MCF 10A (cell line): ENCODE data around the gene LAMA3. TPM values are rescaled to one million over a fixed set of nuclear protein-coding genes. Genes with fewer than 3 reads are reported as not detected.

Experiments used
- BruUV-seq: library from RNA; stranded (reverse); fragments of 400-500 nt; replicated peaks from 2 replicates; lab custom pipeline; 2021; lab: Mats Ljungman, UMichigan
- CTCF ChIA-PET: fragments of 300-600 bp; sonication (Branson Sonifier 250); formaldehyde crosslinking; extraction: SDS; loops from one replicate; lab custom pipeline; 2021; ENCODE audit warnings: antibody characterized with exemption, inconsistent platforms; lab: Yijun Ruan, JAX
- POLR2A ChIA-PET: fragments of 300-600, 350-650 bp; sonication (Branson Sonifier 250); formaldehyde crosslinking; extraction: SDS; loops from one replicate; lab custom pipeline; 2020; ENCODE audit warnings: antibody characterized with exemption, inconsistent platforms; lab: Yijun Ruan, JAX
- DNase-seq: peaks from one replicate; pipeline ENCODE4 v3.0.0-alpha.2; 2018; ENCODE audit not compliant: unreplicated experiment
- H3K27ac Mint-ChIP-seq: one replicate; pipeline ENCODE4 v1.8.0; 2022; ENCODE audit warnings: mild to moderate bottlenecking, low read depth, mixed read lengths; ENCODE audit not compliant: unreplicated experiment
- H3K27me3 Mint-ChIP-seq: one replicate; pipeline ENCODE4 v1.8.0; 2022; ENCODE audit warnings: mixed read lengths; ENCODE audit not compliant: insufficient read depth, unreplicated experiment
- H3K36me3 Mint-ChIP-seq: one replicate; pipeline ENCODE4 v1.8.0; 2022; ENCODE audit warnings: mild to moderate bottlenecking, moderate library complexity, mixed read lengths; ENCODE audit not compliant: insufficient read depth, unreplicated experiment
- H3K4me1 Mint-ChIP-seq: one replicate; pipeline ENCODE4 v1.8.0; 2022; ENCODE audit warnings: mixed read lengths; ENCODE audit not compliant: insufficient read depth, unreplicated experiment
- H3K4me3 Mint-ChIP-seq: one replicate; pipeline ENCODE4 v1.8.0; 2022; ENCODE audit warnings: mild to moderate bottlenecking, moderate library complexity, mixed read lengths; ENCODE audit not compliant: unreplicated experiment
- H3K9me3 Mint-ChIP-seq: one replicate; pipeline ENCODE4 v1.8.0; 2022; ENCODE audit warnings: mixed read lengths; ENCODE audit not compliant: unreplicated experiment
- CTCF ChIP-seq: fragments of 200-600 bp; IDR thresholded peaks from one replicate; pipeline ENCODE4 v1.8.0; 2022; ENCODE audit warnings: antibody characterized with exemption, mild to moderate bottlenecking; ENCODE audit not compliant: unreplicated experiment
- intact Hi-C: fragments of 100-400 bp; cut with micrococcal nuclease; formaldehyde crosslinking; loops from 2 replicates; pipeline ENCODE4 v1.14.1; 2022
- total RNA-seq: library from RNA; stranded (reverse); gene quantifications from 2 replicates; pipeline ENCODE4 v1.2.3, GENCODE V29; 2022

The LAMA3 gene
- total RNA-seq, 1 experiment from 2014 or later: 371 TPM

GRCh38 chr18:23844991-23845680, 155.9 kb downstream of the LAMA3 start:
- BruUV-seq: no TSS peak
- H3K36me3 Mint-ChIP-seq: peaks cover 18% of the 10 kb centered on the region
- H3K4me1 Mint-ChIP-seq: peaks cover 26% of the 10 kb centered on the region
- no peaks in the 10 kb centered on the region for H3K9me3 Mint-ChIP-seq
- no peaks in the 10 kb centered on the region for H3K27me3 Mint-ChIP-seq
- DNase-seq: peak; percentile 49
- peak overlapping the region; percentile 29 for H3K4me3 Mint-ChIP-seq
- no peak for TF ChIP-seq CTCF
- peak overlapping the region; percentile 92 for H3K27ac Mint-ChIP-seq
- intact Hi-C loops: no loop called here
- POLR2A ChIA-PET: interaction anchor here (0.9 to 2.3 kb wide), 8 partner anchors 10 to 39 kb away, joined by 3 to 25 read pairs (median 8); no protein-coding TSS in a partner anchor
- CTCF ChIA-PET: interaction anchor here (0.6 to 1.3 kb wide), 3 partner anchors 69 to 227 kb away, joined by 3 to 7 read pairs (median 3); no protein-coding TSS in a partner anchor

- no peak for DNase-seq
- no TSS peak for BruUV-seq
- POLR2A ChIA-PET: interaction anchor here (1.3 to 2.3 kb wide), 7 partner anchors 11 to 38 kb away, joined by 5 to 25 read pairs (median 9); no protein-coding TSS in a partner anchor
- H3K9me3 Mint-ChIP-seq: no peaks in the 10 kb centered on the region
- no peak overlapping the region for H3K4me3 Mint-ChIP-seq
- peaks cover 26% of the 10 kb centered on the region for H3K4me1 Mint-ChIP-seq
- CTCF ChIA-PET: interaction anchor here (0.6 to 1.3 kb wide), 2 partner anchors 68 to 72 kb away, joined by 3 to 7 read pairs; no protein-coding TSS in a partner anchor
- peaks cover 24% of the 10 kb centered on the region for H3K36me3 Mint-ChIP-seq
- no peaks in the 10 kb centered on the region for H3K27me3 Mint-ChIP-seq
- intact Hi-C loops: no loop called here
- H3K27ac Mint-ChIP-seq: peak overlapping the region; percentile 92
- TF ChIP-seq CTCF: no peak
Measured at GRCh38 chr18:23845988-23846630, 156.9 kb downstream of the LAMA3 start.

- Mint-ChIP-seq H3K4me3 (no peak overlapping the region), H3K9me3 (no peaks in the 10 kb centered on the region), H3K4me1 (peaks cover 37% of the 10 kb centered on the region), H3K27me3 (no peaks in the 10 kb centered on the region), H3K27ac (no peak overlapping the region), H3K36me3 (peaks cover 24% of the 10 kb centered on the region)
- BruUV-seq: no TSS peak
- ChIA-PET POLR2A (no interaction called here), CTCF (no interaction called here)
- intact Hi-C loops: no loop called here
- DNase-seq: no peak
- TF ChIP-seq CTCF: no peak
Measured at GRCh38 chr18:23847321-23847986, 158.2 kb downstream of the LAMA3 start.
